Iris pigment epithelial cell (primary cell): ENCODE results near the gene DCXR.
A peak's percentile ranks its signal among the peaks of the same experiment; 100 is the strongest.

Experiments
- DNase-seq: peaks from one replicate; pipeline ENCODE4 v3.0.0-alpha.2; 2011; ENCODE audit warnings: low read depth

The DCXR gene

GRCh38 chr17:81998212-81998611 is 39.3 kb downstream of the DCXR start:
- no peak for DNase-seq

GRCh38 chr17:81996757-81997441 is 40.6 kb downstream of the DCXR start:
- DNase-seq: no peak

- DNase-seq: no peak
Measured at GRCh38 chr17:81996232-81996756, 41.2 kb downstream of the DCXR start.

GRCh38 chr17:81995463-81996231 is 41.9 kb downstream of the DCXR start:
- DNase-seq: no peak

- DNase-seq: no peak
Measured at GRCh38 chr17:81994593-81995462, 42.7 kb downstream of the DCXR start.

- DNase-seq: no peak
Measured at GRCh38 chr17:81993729-81994592, 43.5 kb downstream of the DCXR start.

GRCh38 chr17:81992306-81993102 is 45.0 kb downstream of the DCXR start:
- no peak for DNase-seq

GRCh38 chr17:81991684-81992305 is 45.7 kb downstream of the DCXR start:
- peak; percentile 30 for DNase-seq

- no peak for DNase-seq
Measured at GRCh38 chr17:81990836-81991683, 46.4 kb downstream of the DCXR start.

- DNase-seq: no peak
Measured at GRCh38 chr17:81987161-81987770, 50.2 kb downstream of the DCXR start.

GRCh38 chr17:81986606-81987005 is 50.9 kb downstream of the DCXR start:
- no peak for DNase-seq
